CD4-positive, alpha-beta memory T cell (primary cell): ENCODE data around the gene BABAM2. TPM values are rescaled to one million over a fixed set of nuclear protein-coding genes. Genes with fewer than 3 reads are reported as not detected.
A peak's percentile ranks its signal among the peaks of the same experiment; 100 is the strongest.

Experiments used
- CTCF ChIA-PET: fragments of 350-600 bp; sonication (Branson Sonifier 250); formaldehyde crosslinking; loops from one replicate; lab custom pipeline; 2021; ENCODE audit warnings: inconsistent platforms; ENCODE audit not compliant: partially characterized antibody; lab: Charles Lee
- POLR2A ChIA-PET: fragments of 350-600 bp; sonication (Branson Sonifier 250); formaldehyde crosslinking; loops from one replicate; lab custom pipeline; 2021; ENCODE audit not compliant: partially characterized antibody; lab: Charles Lee
- DNase-seq, 5 donors: peaks; one replicate each; pipeline versions ENCODE4 v3.0.0 to v3.0.0-alpha.2; 2020 to 2022; ENCODE audit warnings: mixed read lengths in 1 of 5
- H3K27ac ChIP-seq: one replicate; pipeline ENCODE4 v1.7.0; 2013; ENCODE audit warnings: low read depth, low read length
- H3K27me3 ChIP-seq: 2 replicates; pipeline ENCODE4 v1.7.0; 2013; ENCODE audit warnings: mild to moderate bottlenecking, low read length, moderate library complexity; ENCODE audit not compliant: insufficient read depth
- H3K36me3 ChIP-seq: 2 replicates; pipeline ENCODE4 v1.7.0; 2013; ENCODE audit warnings: mild to moderate bottlenecking, low read length, moderate library complexity; ENCODE audit not compliant: insufficient read depth
- H3K4me1 ChIP-seq: 2 replicates; pipeline ENCODE4 v1.7.0; 2013; ENCODE audit warnings: mild to moderate bottlenecking, low read length, moderate library complexity; ENCODE audit not compliant: insufficient read depth
- H3K4me3 ChIP-seq, 2 donors: one replicate each; pipeline ENCODE4 v1.7.0; 2013; ENCODE audit warnings: low read length in 2 of 2, mild to moderate bottlenecking in 1 of 2
- H3K9me3 ChIP-seq, 2 donors: one replicate each; pipeline ENCODE4 v1.7.0; 2013; ENCODE audit warnings: low read length in 2 of 2, control low read depth in 1 of 2; ENCODE audit not compliant: control insufficient read depth in 1 of 2
- H3K27ac Mint-ChIP-seq, 7 donors: one replicate each; pipeline ENCODE4 v1.8.0; 2020 to 2021; ENCODE audit warnings: mixed read lengths in 7 of 7, mild to moderate bottlenecking in 6 of 7, inconsistent platforms in 3 of 7, moderate library complexity in 3 of 7
- H3K27me3 Mint-ChIP-seq, 2 donors: one replicate each; pipeline ENCODE4 v1.8.0; 2020 to 2021; ENCODE audit warnings: mixed read lengths in 2 of 2
- H3K36me3 Mint-ChIP-seq, 2 donors: one replicate each; pipeline ENCODE4 v1.8.0; 2020 to 2021; ENCODE audit warnings: mixed read lengths in 2 of 2, inconsistent platforms in 1 of 2, mild to moderate bottlenecking in 1 of 2
- H3K4me1 Mint-ChIP-seq, 4 donors: one replicate each; pipeline ENCODE4 v1.8.0; 2020 to 2021; ENCODE audit warnings: mixed read lengths in 4 of 4, mild to moderate bottlenecking in 1 of 4
- H3K4me3 Mint-ChIP-seq, 8 donors: one replicate each; pipeline ENCODE4 v1.8.0; 2020 to 2021; ENCODE audit warnings: mixed read lengths in 8 of 8, mild to moderate bottlenecking in 7 of 8, moderate library complexity in 6 of 8, inconsistent platforms in 3 of 8
- H3K9me3 Mint-ChIP-seq, 8 donors: one replicate each; pipeline ENCODE4 v1.8.0; 2020 to 2021; ENCODE audit warnings: mixed read lengths in 8 of 8, mild to moderate bottlenecking in 5 of 8, inconsistent platforms in 3 of 8, moderate library complexity in 1 of 8
- intact Hi-C: fragments of 100-400 bp; cut with micrococcal nuclease; formaldehyde crosslinking; loops from one replicate; pipeline ENCODE4 v1.15.1; 2023
- polyA plus RNA-seq, 2 donors: library from polyadenylated mRNA; unstranded; fragments of 300-500 nt; fragmentation: Illumina TruSeq; gene quantifications; one replicate each; pipeline ENCODE4 v1.2.3, GENCODE V29; 2021
- total RNA-seq, 2 experiments: library from RNA; stranded (reverse); gene quantifications; one replicate each; pipeline ENCODE4 v1.2.3, GENCODE V29; 2021

Gene BABAM2
- total and polyA plus RNA-seq, 4 experiments from 2014 or later: 37.3 to 60.1 (median 48.2) TPM

DNA sequence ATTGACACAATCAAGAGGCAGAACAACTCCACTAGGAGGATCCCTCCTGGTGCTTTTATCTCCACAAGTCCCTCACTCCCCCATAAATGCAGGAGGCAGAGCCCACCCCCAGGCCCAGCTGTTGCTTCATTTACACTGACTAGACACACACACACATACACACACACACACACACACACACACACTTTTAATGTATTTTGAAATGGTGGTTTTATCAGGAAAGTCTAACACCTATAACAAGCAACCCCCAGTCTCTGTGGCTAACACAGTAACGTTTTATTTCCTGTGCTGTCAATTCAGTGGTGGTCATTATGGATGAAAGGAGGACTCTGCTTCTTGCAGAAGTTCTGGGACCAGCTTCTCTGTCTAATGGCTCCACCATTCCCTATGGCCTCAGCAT lies 376.8 kb downstream of the BABAM2 start:
- intact Hi-C loops: no loop called here
- H3K4me3 Mint-ChIP-seq: no peak overlapping the region
- Histone ChIP-seq H3K27ac (no peak overlapping the region), H3K4me3 (no peak overlapping the region), H3K27me3 (no peaks in the 10 kb centered on the region), H3K36me3 (no peaks in the 10 kb centered on the region), H3K9me3 (no peaks in the 10 kb centered on the region), H3K4me1 (peaks cover 12% of the 10 kb centered on the region)
- no peaks in the 10 kb centered on the region for H3K27me3 Mint-ChIP-seq
- H3K27ac Mint-ChIP-seq: peak overlapping the region in 1 of 7 donors; percentile 14
- H3K36me3 Mint-ChIP-seq: peaks cover 5 to 28% of the 10 kb centered on the region in 2 donors
- ChIA-PET CTCF (no interaction called here), POLR2A (no interaction called here)
- no peak for DNase-seq
- H3K4me1 Mint-ChIP-seq: peaks cover 12 to 26% (median 18%) of the 10 kb centered on the region in 4 donors
- no peaks in the 10 kb centered on the region for H3K9me3 Mint-ChIP-seq

DNA sequence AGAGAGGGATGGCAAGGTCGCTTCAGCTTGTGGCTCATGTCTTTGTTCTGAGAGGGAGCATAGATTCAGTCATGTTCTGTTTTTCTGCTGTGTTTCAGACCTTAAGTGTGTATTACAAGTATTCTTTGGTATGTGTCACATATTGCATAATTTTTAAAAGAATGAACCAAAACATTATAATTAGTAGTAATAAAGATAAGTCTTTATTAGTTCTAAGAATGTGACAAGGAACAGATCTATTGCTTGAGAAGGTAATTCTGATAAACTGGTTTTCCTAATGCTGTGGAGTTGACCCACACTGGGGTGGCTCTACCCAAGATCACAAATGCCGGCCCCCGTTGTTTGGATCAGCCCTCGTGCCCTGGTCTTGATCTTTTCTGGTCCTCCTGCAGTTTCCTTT lies 377.9 kb downstream of the BABAM2 start:
- no peaks in the 10 kb centered on the region for H3K27me3 ChIP-seq
- CTCF ChIA-PET: no interaction called here

GRCh38 chr2:28269019-28269784 lies 378.7 kb downstream of the BABAM2 start:
- no peak overlapping the region for H3K27ac ChIP-seq
- POLR2A ChIA-PET: no interaction called here
- H3K36me3 ChIP-seq: no peaks in the 10 kb centered on the region
- H3K36me3 Mint-ChIP-seq: peaks cover 3 to 28% of the 10 kb centered on the region in 2 donors
- H3K9me3 ChIP-seq: no peaks in the 10 kb centered on the region
- H3K4me1 ChIP-seq: peaks cover 17% of the 10 kb centered on the region
- peaks cover 14 to 32% (median 22%) of the 10 kb centered on the region in 4 donors for H3K4me1 Mint-ChIP-seq
- no peaks in the 10 kb centered on the region for H3K9me3 Mint-ChIP-seq
- intact Hi-C loops: no loop called here
- no peak overlapping the region for H3K4me3 ChIP-seq
- no peak overlapping the region for H3K4me3 Mint-ChIP-seq
- H3K27me3 Mint-ChIP-seq: no peaks in the 10 kb centered on the region
- no peak for DNase-seq
- H3K27ac Mint-ChIP-seq: no peak overlapping the region
- no peaks in the 10 kb centered on the region for H3K27me3 ChIP-seq
- CTCF ChIA-PET: no interaction called here

More for the DNA sequence above, 377.9 kb downstream of the BABAM2 start:
- POLR2A ChIA-PET: no interaction called here
- Histone ChIP-seq H3K36me3 (no peaks in the 10 kb centered on the region), H3K27ac (no peak overlapping the region), H3K4me1 (peaks cover 12% of the 10 kb centered on the region), H3K4me3 (no peak overlapping the region), H3K9me3 (no peaks in the 10 kb centered on the region)
- H3K4me1 Mint-ChIP-seq: peaks cover 12 to 27% (median 18%) of the 10 kb centered on the region in 4 donors
- no peak overlapping the region for H3K4me3 Mint-ChIP-seq
- peaks cover 5 to 28% of the 10 kb centered on the region in 2 donors for H3K36me3 Mint-ChIP-seq
- no peaks in the 10 kb centered on the region for H3K27me3 Mint-ChIP-seq
- DNase-seq: no peak
- H3K9me3 Mint-ChIP-seq: no peaks in the 10 kb centered on the region
- H3K27ac Mint-ChIP-seq: no peak overlapping the region
- intact Hi-C loops: no loop called here

DNA sequence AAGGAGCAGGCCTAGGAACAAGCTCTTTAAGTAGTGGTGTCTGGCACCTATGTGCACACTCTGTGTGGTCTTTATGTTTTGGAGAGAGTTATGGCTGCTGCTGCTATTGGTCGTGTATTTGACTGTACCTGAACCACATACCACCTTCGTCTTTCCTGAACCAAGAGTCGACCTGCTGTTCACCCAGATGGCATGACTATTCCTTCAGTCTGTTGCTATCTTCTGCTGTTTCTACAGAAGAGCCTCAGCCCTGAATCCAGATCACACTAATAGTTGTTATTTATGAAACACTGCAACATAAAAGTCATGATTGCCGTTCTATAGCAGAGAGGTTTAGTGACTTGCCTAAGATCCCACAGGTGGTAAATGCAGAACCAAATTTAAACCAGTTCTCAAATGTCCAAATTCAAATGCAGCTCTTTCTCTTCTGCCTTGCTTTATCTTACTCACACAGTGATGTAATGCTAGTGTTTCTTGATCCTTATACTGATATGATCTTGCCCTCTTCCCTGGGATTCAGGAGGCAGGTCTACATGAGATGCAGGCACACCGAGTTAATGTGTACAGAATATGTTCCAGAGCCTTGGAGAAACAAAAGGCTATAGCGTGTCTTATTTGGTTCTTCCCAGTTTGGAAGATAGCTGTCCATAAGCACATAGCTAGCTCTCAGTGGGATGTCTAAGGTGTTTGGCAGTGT lies 380.1 kb downstream of the BABAM2 start:
- Histone ChIP-seq H3K4me3 (no peak overlapping the region), H3K4me1 (peaks cover 30% of the 10 kb centered on the region), H3K27me3 (no peaks in the 10 kb centered on the region), H3K27ac (no peak overlapping the region), H3K9me3 (no peaks in the 10 kb centered on the region), H3K36me3 (no peaks in the 10 kb centered on the region)
- POLR2A ChIA-PET: no interaction called here
- Mint-ChIP-seq H3K27ac (peak overlapping the region in 2 of 7 donors; percentile 19 to 57), H3K4me3 (no peak overlapping the region), H3K27me3 (no peaks in the 10 kb centered on the region), H3K9me3 (no peaks in the 10 kb centered on the region), H3K36me3 (peaks cover 3 to 28% of the 10 kb centered on the region in 2 donors), H3K4me1 (peaks cover 16 to 41% (median 26%) of the 10 kb centered on the region in 4 donors)
- CTCF ChIA-PET: no interaction called here
- no peak for DNase-seq
- intact Hi-C loops: no loop called here

DNA sequence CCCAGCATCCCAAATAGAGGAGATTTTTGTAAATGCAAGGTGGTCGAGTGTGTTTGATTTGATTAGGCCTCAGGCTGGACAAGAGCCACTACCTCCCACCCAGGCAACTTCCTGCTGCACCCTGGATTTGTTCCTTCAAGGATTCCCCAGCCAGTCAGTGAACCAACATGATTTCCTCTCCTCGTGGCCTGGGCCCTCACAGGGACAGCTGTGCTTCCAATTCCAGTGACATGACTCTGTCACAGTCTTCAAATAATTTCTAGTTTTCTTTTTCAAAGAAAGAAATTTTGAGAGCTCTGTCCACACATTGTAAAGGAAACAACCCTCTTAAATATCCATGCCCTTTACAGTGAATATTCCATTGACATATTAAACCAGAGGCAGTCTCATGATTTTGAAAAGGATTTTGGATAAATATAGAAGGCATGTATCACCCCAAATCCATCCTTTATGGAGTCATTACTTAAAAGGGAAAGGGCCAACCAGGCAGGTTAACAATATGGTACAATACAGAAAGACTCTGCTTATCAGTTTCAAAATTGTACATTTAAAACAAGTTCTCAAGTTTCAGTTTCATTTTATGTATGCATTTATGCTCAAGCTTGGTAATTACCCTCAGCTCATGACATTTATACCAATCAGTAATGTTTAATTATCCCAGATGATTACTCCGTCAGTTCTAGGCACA lies 380.8 kb downstream of the BABAM2 start:
- intact Hi-C loops: no loop called here
- peaks cover 3 to 28% of the 10 kb centered on the region in 2 donors for H3K36me3 Mint-ChIP-seq

GRCh38 chr2:28271919-28272250 lies 381.4 kb downstream of the BABAM2 start:
- ChIA-PET POLR2A (no interaction called here), CTCF (no interaction called here)
- DNase-seq: no peak
- Mint-ChIP-seq H3K27me3 (no peaks in the 10 kb centered on the region), H3K36me3 (peaks cover 3 to 28% of the 10 kb centered on the region in 2 donors), H3K9me3 (no peaks in the 10 kb centered on the region), H3K4me3 (peak overlapping the region in 1 of 8 donors; percentile 1), H3K4me1 (peaks cover 16 to 48% (median 26%) of the 10 kb centered on the region in 4 donors), H3K27ac (peak overlapping the region in 1 of 7 donors; percentile 75)
- Histone ChIP-seq H3K27me3 (no peaks in the 10 kb centered on the region), H3K36me3 (no peaks in the 10 kb centered on the region), H3K4me1 (peaks cover 30% of the 10 kb centered on the region), H3K27ac (no peak overlapping the region), H3K9me3 (no peaks in the 10 kb centered on the region), H3K4me3 (no peak overlapping the region)
- intact Hi-C loops: no loop called here

More for the DNA sequence above, 380.8 kb downstream of the BABAM2 start:
- peaks cover 30% of the 10 kb centered on the region for H3K4me1 ChIP-seq
- no peaks in the 10 kb centered on the region for H3K9me3 Mint-ChIP-seq
- H3K27me3 Mint-ChIP-seq: no peaks in the 10 kb centered on the region
- H3K27ac Mint-ChIP-seq: peak overlapping the region in 2 of 7 donors; percentile 24 to 75
- POLR2A ChIA-PET: no interaction called here
- CTCF ChIA-PET: no interaction called here
- no peak overlapping the region for H3K27ac ChIP-seq
- H3K4me1 Mint-ChIP-seq: peaks cover 16 to 46% (median 26%) of the 10 kb centered on the region in 4 donors
- H3K36me3 ChIP-seq: no peaks in the 10 kb centered on the region
- no peak overlapping the region for H3K4me3 ChIP-seq
- peak overlapping the region in 1 of 8 donors; percentile 1 for H3K4me3 Mint-ChIP-seq
- DNase-seq: no peak
- H3K9me3 ChIP-seq: no peaks in the 10 kb centered on the region
- no peaks in the 10 kb centered on the region for H3K27me3 ChIP-seq

DNA sequence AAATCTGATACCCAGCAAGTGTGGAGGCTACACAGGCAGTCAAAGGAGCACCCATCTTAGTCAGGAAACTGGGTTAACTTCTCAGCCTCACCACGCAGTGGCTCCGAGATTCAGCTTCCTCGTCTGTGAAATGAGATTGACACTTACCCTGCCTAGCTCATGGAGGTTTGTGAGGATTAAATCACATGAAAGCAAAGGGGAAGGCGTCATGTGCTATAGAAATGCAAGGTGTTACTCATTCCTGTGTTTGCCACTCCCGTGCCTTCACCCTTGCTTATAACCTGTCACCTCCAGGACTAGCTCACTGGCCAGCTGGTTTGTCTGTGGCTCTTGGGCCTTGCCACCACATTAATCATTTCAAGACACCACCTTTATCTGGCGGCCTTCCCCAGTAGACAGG lies 383.2 kb downstream of the BABAM2 start:
- Mint-ChIP-seq H3K27ac (peak overlapping the region in 3 of 7 donors; percentile 4 to 24 (median 13)), H3K9me3 (no peaks in the 10 kb centered on the region), H3K36me3 (peaks cover 3 to 30% of the 10 kb centered on the region in 2 donors), H3K4me3 (no peak overlapping the region), H3K4me1 (peaks cover 15 to 39% (median 22%) of the 10 kb centered on the region in 4 donors), H3K27me3 (no peaks in the 10 kb centered on the region)
- DNase-seq: no peak
- Histone ChIP-seq H3K36me3 (no peaks in the 10 kb centered on the region), H3K9me3 (no peaks in the 10 kb centered on the region), H3K4me1 (peaks cover 30% of the 10 kb centered on the region), H3K27me3 (no peaks in the 10 kb centered on the region), H3K4me3 (no peak overlapping the region), H3K27ac (no peak overlapping the region)
- POLR2A ChIA-PET: no interaction called here
- CTCF ChIA-PET: interaction anchor here (1.1 kb wide), 1 partner anchor 590 kb away, joined by 3 read pairs; no protein-coding TSS in a partner anchor
- intact Hi-C loops: no loop called here
